NT2/D1 (cell line): ENCODE results near the gene CPD.
"Not testable (repeated sequence)": the region's sequence is repeated elsewhere in the genome, so short reads cannot be mapped to it uniquely, and the experiment has no call there.

Experiments
- DNase-seq: peaks from one replicate; pipeline ENCODE4 v3.0.0-alpha.2; 2011; ENCODE audit warnings: low read depth, low spot score
- H3K27me3 ChIP-seq: 2 replicates; pipeline ENCODE4 v1.6.0; 2011; ENCODE audit warnings: mild to moderate bottlenecking; ENCODE audit not compliant: insufficient read length, insufficient read depth
- H3K36me3 ChIP-seq: 2 replicates; pipeline ENCODE4 v1.6.1; 2011; ENCODE audit warnings: mild to moderate bottlenecking, low read length, mixed read lengths; ENCODE audit not compliant: insufficient read depth, insufficient read length
- H3K4me1 ChIP-seq: 2 replicates; pipeline ENCODE4 v1.5.1; 2011; ENCODE audit not compliant: insufficient read depth, insufficient read length
- H3K4me3 ChIP-seq: 2 replicates; pipeline ENCODE4 v1.5.1; 2011; ENCODE audit warnings: low read depth; ENCODE audit not compliant: insufficient read length
- H3K9ac ChIP-seq: 2 replicates; pipeline ENCODE4 v1.6.0; 2011; ENCODE audit warnings: low read depth; ENCODE audit not compliant: insufficient read length
- H3K9me3 ChIP-seq: 2 replicates; pipeline ENCODE4 v1.5.1; 2011; ENCODE audit warnings: mild to moderate bottlenecking, low read length; ENCODE audit not compliant: insufficient read depth
- SUZ12 ChIP-seq: IDR thresholded peaks from 2 replicates; pipeline ENCODE4 v1.6.1; 2011; ENCODE audit not compliant: insufficient read length, insufficient read depth; ENCODE audit errors: extremely low read depth
- YY1 ChIP-seq: IDR thresholded peaks from 2 replicates; pipeline ENCODE4 v1.6.1; 2011; ENCODE audit not compliant: insufficient read length, insufficient read depth
- ZNF274 ChIP-seq: IDR thresholded peaks from 2 replicates; pipeline ENCODE4 v1.6.1; 2011; ENCODE audit warnings: mild to moderate bottlenecking, low read depth, low read length

CPD gene

DNA sequence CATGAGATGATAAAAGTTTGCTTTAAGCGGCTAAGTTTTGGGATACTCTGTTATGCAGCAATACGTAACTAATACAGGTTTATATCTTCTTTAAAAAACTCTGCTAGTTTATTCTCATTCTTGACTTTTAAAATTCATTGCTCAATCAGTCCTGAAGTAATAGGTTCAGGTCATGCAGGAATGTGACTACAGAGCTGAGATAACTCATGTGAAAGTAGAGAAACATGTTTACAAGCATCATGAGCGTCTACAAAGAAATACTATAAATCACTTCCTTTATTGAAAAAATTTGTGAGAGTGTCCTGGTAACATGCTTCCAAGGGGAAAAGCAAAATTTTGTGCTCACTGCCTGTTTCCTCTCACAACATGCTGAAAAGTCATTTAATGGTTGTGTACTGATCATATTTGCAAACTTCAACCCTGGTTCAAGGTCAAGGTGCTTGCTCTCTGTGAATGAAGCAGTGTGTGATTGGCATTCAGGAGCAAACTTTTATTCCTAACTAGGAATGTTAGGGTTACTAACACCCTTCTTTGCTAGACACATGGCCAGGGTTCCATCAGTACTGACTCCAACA is 32.4 kb upstream of the CPD start:
- DNase-seq: no peak
- H3K36me3 ChIP-seq: no peaks in the 10 kb centered on the region
- H3K4me1 ChIP-seq: peaks cover 7% of the 10 kb centered on the region
- H3K4me3 ChIP-seq: no peak overlapping the region
- no peaks in the 10 kb centered on the region for H3K9me3 ChIP-seq
- peaks cover 4% of the 10 kb centered on the region for H3K27me3 ChIP-seq
- TF ChIP-seq ZNF274 (no peak), SUZ12 (no peak), YY1 (no peak)
- no peak overlapping the region for H3K9ac ChIP-seq

- DNase-seq: no peak
- Histone ChIP-seq H3K9ac (no peak overlapping the region), H3K4me3 (no peak overlapping the region), H3K9me3 (no peaks in the 10 kb centered on the region), H3K36me3 (no peaks in the 10 kb centered on the region), H3K4me1 (peaks cover 4% of the 10 kb centered on the region), H3K27me3 (no peaks in the 10 kb centered on the region)
- TF ChIP-seq SUZ12: no peak
- TF ChIP-seq ZNF274: no peak
- no peak for TF ChIP-seq YY1
These were observed 31.2 kb upstream of the CPD start for GRCh38 chr17:30347488-30347887.

GRCh38 chr17:30349252-30349651 is 29.5 kb upstream of the CPD start:
- Histone ChIP-seq H3K36me3 (no peaks in the 10 kb centered on the region), H3K9ac (no peak overlapping the region)
- no peak for DNase-seq

DNA sequence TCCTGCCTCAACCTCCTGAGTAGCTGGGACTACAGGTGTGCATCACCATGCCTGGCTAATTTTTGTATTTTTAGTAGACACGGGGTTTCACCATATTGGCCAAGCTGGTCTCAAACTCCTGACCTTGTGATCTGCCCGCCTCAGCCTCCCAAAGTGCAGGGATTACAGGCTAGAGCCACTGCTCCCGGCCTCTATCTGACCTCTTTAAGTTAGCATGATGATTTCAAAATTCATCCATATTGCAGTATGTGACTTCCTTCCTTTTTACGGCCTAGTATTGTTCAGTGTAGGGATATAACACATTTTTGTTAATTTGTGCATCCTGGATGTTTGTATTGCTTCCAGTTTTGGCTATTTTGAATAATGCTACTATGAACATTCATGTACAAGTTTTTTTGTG is 27.5 kb upstream of the CPD start:
- H3K9ac ChIP-seq, H3K4me1 ChIP-seq, H3K9me3 ChIP-seq, H3K27me3 ChIP-seq, H3K36me3 ChIP-seq, DNase-seq, H3K4me3 ChIP-seq: not testable (repeated sequence)

More at GRCh38 chr17:30349252-30349651, 29.5 kb upstream of the CPD start:
- Histone ChIP-seq H3K4me1 (peaks cover 4% of the 10 kb centered on the region), H3K27me3 (no peaks in the 10 kb centered on the region), H3K4me3 (no peak overlapping the region), H3K9me3 (no peaks in the 10 kb centered on the region)
- TF ChIP-seq ZNF274 (no peak), SUZ12 (no peak), YY1 (no peak)

- Histone ChIP-seq H3K9me3 (no peaks in the 10 kb centered on the region), H3K4me1 (no peaks in the 10 kb centered on the region), H3K27me3 (no peaks in the 10 kb centered on the region), H3K9ac (no peak overlapping the region), H3K4me3 (no peak overlapping the region), H3K36me3 (no peaks in the 10 kb centered on the region)
- no peak for DNase-seq
- TF ChIP-seq SUZ12: no peak
- TF ChIP-seq ZNF274: no peak
- no peak for TF ChIP-seq YY1
These were observed 27.0 kb upstream of the CPD start for GRCh38 chr17:30351735-30352134.

DNA sequence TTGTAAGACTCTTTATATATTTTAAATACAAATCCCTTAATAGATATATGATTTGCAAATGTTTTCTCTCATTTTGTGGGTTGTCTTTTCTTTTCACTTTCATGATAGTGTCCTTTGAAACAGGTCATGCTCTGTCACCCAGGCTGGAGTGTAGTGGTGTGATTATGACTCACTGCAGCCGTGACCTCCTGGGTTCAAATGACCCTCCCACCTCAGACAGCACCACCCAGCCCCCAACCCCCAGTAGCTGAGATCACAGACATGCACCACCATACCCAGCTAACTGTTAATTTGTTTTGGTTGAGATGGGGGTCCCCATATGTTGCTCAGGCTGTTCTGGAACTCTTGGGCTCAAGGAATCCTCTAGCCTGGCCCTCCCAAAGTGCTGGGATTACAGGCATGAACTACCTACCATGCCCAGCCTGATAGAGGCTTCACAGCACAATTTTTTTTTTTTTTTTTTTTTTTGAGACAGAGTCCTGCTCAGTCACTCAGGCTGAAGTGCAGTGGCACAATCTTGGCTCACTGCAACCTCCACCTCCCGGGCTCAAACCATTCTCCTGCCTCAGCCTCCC is 26.4 kb upstream of the CPD start:
- no peak for DNase-seq
- H3K4me1 ChIP-seq: no peaks in the 10 kb centered on the region
- no peaks in the 10 kb centered on the region for H3K36me3 ChIP-seq
- no peaks in the 10 kb centered on the region for H3K9me3 ChIP-seq
- no peaks in the 10 kb centered on the region for H3K27me3 ChIP-seq
- H3K9ac ChIP-seq: no peak overlapping the region
- TF ChIP-seq SUZ12 (no peak), ZNF274 (no peak), YY1 (no peak)
- H3K4me3 ChIP-seq: no peak overlapping the region

- Histone ChIP-seq H3K9ac (no peak overlapping the region), H3K4me3 (no peak overlapping the region), H3K36me3 (no peaks in the 10 kb centered on the region), H3K4me1 (no peaks in the 10 kb centered on the region), H3K27me3 (no peaks in the 10 kb centered on the region), H3K9me3 (no peaks in the 10 kb centered on the region)
- TF ChIP-seq ZNF274 (no peak), SUZ12 (no peak), YY1 (no peak)
- DNase-seq: no peak
These were observed 24.0 kb upstream of the CPD start for GRCh38 chr17:30354701-30355100.

GRCh38 chr17:30357476-30357875 is 21.3 kb upstream of the CPD start:
- TF ChIP-seq SUZ12: no peak
- no peak for TF ChIP-seq ZNF274
- no peak for TF ChIP-seq YY1
- Histone ChIP-seq H3K36me3 (no peaks in the 10 kb centered on the region), H3K4me3 (no peak overlapping the region), H3K27me3 (no peaks in the 10 kb centered on the region), H3K4me1 (no peaks in the 10 kb centered on the region), H3K9me3 (peaks cover 6% of the 10 kb centered on the region), H3K9ac (no peak overlapping the region)
- DNase-seq: no peak
